ENCODE data around the gene MFAP2.
"Not testable (repeated sequence)": the region's sequence is repeated elsewhere in the genome, so short reads cannot be mapped to it uniquely, and the experiment has no call there.

The MFAP2 gene

DNA sequence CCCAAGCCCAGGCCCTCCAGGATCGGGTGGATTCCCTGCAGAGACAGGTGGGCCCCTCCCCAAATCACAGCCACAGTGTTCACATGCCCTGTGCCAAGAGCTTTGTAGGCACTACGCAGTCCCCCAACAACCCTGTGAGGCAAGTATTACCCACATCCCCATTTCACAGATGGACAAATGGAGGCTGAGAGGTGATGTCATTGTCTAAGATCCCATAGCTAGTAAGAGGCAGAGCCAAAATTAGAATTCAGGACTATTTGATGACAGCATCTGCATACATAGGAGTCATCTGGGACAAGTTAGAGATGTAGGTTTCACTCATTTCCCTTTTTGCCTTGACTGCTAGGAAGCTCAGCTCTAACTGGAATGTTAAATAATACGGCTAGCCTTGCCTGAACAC, 12.0 kb downstream of the MFAP2 start:
- no peak for DNase-seq (ENCODE audit: low read depth)
- TF ChIP-seq POLR2A (IDR thresholded peaks at IDR 0.05; ENCODE audit: extremely low read depth, insufficient read length) (no peak), MYC (IDR thresholded peaks at IDR 0.05; ENCODE audit: low read depth, low read length) (no peak)
- TF ChIP-seq, protein P1, sequence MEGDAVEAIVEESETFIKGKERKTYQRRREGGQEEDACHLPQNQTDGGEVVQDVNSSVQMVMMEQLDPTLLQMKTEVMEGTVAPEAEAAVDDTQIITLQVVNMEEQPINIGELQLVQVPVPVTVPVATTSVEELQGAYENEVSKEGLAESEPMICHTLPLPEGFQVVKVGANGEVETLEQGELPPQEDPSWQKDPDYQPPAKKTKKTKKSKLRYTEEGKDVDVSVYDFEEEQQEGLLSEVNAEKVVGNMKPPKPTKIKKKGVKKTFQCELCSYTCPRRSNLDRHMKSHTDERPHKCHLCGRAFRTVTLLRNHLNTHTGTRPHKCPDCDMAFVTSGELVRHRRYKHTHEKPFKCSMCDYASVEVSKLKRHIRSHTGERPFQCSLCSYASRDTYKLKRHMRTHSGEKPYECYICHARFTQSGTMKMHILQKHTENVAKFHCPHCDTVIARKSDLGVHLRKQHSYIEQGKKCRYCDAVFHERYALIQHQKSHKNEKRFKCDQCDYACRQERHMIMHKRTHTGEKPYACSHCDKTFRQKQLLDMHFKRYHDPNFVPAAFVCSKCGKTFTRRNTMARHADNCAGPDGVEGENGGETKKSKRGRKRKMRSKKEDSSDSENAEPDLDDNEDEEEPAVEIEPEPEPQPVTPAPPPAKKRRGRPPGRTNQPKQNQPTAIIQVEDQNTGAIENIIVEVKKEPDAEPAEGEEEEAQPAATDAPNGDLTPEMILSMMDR (IDR thresholded peaks at IDR 0.05; ENCODE audit: low read depth, low read length): no peak
- TF ChIP-seq, protein P2, sequence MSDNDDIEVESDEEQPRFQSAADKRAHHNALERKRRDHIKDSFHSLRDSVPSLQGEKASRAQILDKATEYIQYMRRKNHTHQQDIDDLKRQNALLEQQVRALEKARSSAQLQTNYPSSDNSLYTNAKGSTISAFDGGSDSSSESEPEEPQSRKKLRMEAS (IDR thresholded peaks at IDR 0.05; ENCODE audit: low read depth, low read length): no peak
- H3K4me3 ChIP-seq (ENCODE audit: low read depth, low read length): no peak overlapping the region

DNA sequence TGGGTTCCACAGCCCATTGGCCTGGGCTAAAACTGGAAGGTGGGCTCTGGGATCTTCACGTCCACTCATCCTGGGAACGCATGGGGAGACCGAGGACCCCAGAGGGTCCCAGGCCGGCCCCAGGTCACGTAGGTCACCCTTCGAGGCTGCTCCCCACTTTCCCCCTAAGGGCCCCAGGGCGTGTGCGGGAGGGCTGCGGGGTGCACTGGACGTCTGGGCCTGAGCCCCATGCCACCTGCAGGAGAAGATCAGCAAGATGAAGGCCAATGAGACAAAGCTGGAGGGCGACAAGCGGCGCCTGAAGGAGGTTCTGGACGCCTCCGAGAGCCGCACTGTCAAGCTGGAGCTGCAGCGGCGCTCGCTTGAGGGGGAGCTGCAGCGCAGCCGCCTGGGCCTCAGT, 12.5 kb downstream of the MFAP2 start:
- TF ChIP-seq POLR2A (IDR thresholded peaks at IDR 0.05; ENCODE audit: extremely low read depth, insufficient read length) (no peak), MYC (IDR thresholded peaks at IDR 0.05; ENCODE audit: low read depth, low read length) (no peak)
- TF ChIP-seq, protein P1 (IDR thresholded peaks at IDR 0.05; ENCODE audit: low read depth, low read length): no peak
- TF ChIP-seq, protein P2 (IDR thresholded peaks at IDR 0.05; ENCODE audit: low read depth, low read length): no peak
- no peak for DNase-seq (ENCODE audit: low read depth)
- H3K4me3 ChIP-seq (ENCODE audit: low read depth, low read length): no peak overlapping the region

DNA sequence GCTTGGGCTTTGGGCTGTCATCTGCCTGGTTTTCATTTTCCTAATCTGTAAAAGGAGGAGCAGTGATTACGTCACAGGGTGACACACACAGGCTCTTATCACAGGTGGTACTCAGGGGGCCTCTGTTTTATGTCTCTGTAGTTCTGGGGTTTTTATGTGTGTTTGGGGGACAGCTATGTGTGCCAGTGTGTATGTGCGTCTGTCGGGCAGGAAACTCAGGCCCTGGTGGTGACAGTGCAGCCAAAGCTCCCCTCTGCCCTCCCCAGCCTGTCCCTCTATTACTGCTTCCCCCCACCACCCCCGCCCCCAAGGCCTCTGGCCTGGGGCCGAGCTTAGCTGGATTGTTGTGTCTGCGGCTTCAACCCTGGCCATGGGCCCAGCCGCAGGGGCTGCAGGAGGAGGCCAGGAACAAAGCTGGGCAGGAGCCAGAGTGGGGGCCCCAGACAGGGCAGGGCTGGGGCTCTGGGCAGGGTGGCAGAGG, 13.3 kb downstream of the MFAP2 start:
- DNase-seq (ENCODE audit: low read depth): no peak
- no peak overlapping the region for H3K4me3 ChIP-seq (ENCODE audit: low read depth, low read length)
- TF ChIP-seq POLR2A (IDR thresholded peaks at IDR 0.05; ENCODE audit: extremely low read depth, insufficient read length) (no peak), MYC (IDR thresholded peaks at IDR 0.05; ENCODE audit: low read depth, low read length) (no peak)
- TF ChIP-seq, protein P1 (IDR thresholded peaks at IDR 0.05; ENCODE audit: low read depth, low read length): no peak
- TF ChIP-seq, protein P2 (IDR thresholded peaks at IDR 0.05; ENCODE audit: low read depth, low read length): no peak

DNA sequence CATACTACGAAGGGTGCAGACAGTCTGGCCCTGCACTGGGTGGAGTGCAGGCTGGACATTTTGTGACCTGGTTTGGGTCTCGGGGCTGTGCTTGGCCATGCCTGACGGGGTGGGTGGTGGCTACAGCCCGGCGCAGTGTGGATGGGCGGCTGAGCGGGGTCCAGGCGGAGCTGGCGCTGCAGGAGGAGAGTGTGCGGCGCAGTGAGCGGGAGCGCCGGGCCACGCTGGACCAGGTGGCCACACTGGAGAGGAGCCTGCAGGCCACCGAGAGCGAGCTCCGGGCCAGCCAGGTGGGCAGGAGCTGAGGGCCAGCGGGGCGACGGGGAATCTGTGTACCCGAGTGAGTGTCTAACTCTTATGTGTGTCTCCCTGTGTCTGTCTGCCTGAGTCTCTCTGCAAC, 14.1 kb downstream of the MFAP2 start:
- H3K4me3 ChIP-seq (ENCODE audit: low read depth, low read length): no peak overlapping the region
- TF ChIP-seq POLR2A (IDR thresholded peaks at IDR 0.05; ENCODE audit: extremely low read depth, insufficient read length) (no peak), MYC (IDR thresholded peaks at IDR 0.05; ENCODE audit: low read depth, low read length) (no peak)
- TF ChIP-seq, protein P1 (IDR thresholded peaks at IDR 0.05; ENCODE audit: low read depth, low read length): no peak
- TF ChIP-seq, protein P2 (IDR thresholded peaks at IDR 0.05; ENCODE audit: low read depth, low read length): no peak
- DNase-seq (ENCODE audit: low read depth): no peak

DNA sequence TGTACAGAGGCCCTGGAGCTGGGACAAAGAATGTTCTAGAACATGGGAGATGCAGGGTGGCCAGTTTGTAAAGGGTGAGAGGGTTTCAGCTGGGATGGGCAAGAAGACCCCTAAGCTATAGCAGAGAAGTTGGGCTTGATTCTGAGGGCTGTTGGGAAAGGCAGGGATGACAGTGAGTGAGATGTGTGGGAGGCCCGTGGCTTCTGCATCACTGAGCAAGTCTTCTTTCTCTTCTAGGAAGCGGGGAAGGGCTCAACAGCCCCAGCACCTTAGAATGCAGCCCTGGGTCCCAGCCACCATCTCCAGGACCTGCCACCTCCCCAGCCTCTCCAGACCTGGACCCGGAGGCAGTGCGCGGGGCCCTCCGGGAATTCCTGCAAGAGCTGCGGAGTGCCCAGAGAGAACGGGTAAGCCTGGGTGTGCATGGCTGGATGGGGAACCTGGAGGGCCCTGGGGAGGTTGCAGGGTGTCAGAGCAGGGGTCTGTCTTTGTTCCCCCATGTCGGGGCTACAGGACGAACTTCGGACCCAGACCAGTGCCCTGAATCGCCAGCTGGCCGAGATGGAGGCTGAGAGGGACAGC, 14.8 kb downstream of the MFAP2 start:
- no peak overlapping the region for H3K4me3 ChIP-seq (ENCODE audit: low read depth, low read length)
- TF ChIP-seq POLR2A (IDR thresholded peaks at IDR 0.05; ENCODE audit: extremely low read depth, insufficient read length): no peak
- TF ChIP-seq, protein P2 (IDR thresholded peaks at IDR 0.05; ENCODE audit: low read depth, low read length): no peak
- TF ChIP-seq, protein P1 (IDR thresholded peaks at IDR 0.05; ENCODE audit: low read depth, low read length): no peak
- TF ChIP-seq MYC (IDR thresholded peaks at IDR 0.05; ENCODE audit: low read depth, low read length): no peak
- DNase-seq (ENCODE audit: low read depth): no peak

DNA sequence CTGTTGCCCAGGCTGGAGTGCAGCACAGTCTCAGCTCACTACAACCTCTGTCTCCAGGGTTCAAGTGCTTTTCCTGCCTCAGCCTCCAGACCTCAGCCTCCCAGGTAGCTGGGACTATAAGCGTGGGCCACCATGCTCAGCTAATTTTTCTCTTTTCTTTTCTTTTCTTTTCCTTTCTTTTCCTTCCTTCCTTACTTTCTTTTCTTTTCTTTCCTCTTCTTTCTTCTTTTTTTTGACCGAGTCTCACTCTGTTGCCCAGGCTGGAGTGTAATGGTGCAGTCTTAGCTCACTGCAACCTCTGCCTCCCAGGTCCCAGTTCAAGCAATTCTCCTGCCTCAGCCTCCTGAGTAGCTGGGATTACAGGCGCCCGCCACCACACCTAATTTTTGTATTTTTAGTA, 16.3 kb downstream of the MFAP2 start:
- not testable (repeated sequence) for DNase-seq (ENCODE audit: low read depth); H3K4me3 ChIP-seq (ENCODE audit: low read depth, low read length)

All from NB4 (cell line).